Left lung (tissue), 10 donors: ENCODE measurements around the gene PACS2. TPM values are rescaled to one million over a fixed set of nuclear protein-coding genes. Genes with fewer than 3 reads are reported as not detected.

ENCODE experiments used
- ATAC-seq: fragments of 200-7000 bp; cut with Tn5 transposase; one replicate; pipeline ENCODE4 v1.9.1; 2020; ENCODE audit warnings: moderate library complexity
- DNase-seq, 4 donors: peaks; one replicate each; pipeline ENCODE4 v3.0.0-alpha.2; 2013 to 2020
- H3K27ac ChIP-seq, 2 donors: fragments of 200-600 bp; sonication (generic) in 1 of 2; one replicate each; pipeline versions ENCODE4 v1.5.0 to v1.8.0; 2020 to 2021
- H3K27me3 ChIP-seq, 2 donors: fragments of 200-600 bp; sonication (generic) in 1 of 2; one replicate each; pipeline versions ENCODE4 v1.5.0 to v1.8.0; 2020 to 2021
- H3K36me3 ChIP-seq, 2 donors: fragments of 200-600 bp; sonication (generic) in 1 of 2; one replicate each; pipeline versions ENCODE4 v1.5.0 to v1.8.0; 2020 to 2021
- H3K4me1 ChIP-seq, 2 donors: fragments of 200-600 bp; one replicate each; pipeline ENCODE4 v1.8.0; 2021
- H3K4me3 ChIP-seq, 2 donors: fragments of 200-600 bp; sonication (generic) in 1 of 2; one replicate each; pipeline versions ENCODE4 v1.5.0 to v1.8.0; 2020 to 2021; ENCODE audit warnings: mild to moderate bottlenecking in 1 of 2
- H3K9me3 ChIP-seq, 2 donors: fragments of 200-600 bp; sonication (generic) in 1 of 2; one replicate each; pipeline versions ENCODE4 v1.5.0 to v1.8.0; 2020 to 2021
- intact Hi-C, 2 donors: fragments of 100-400 bp; cut with DNase I; formaldehyde crosslinking; loops; one replicate each; pipeline versions ENCODE4 v1.11.2 to v1.14.2; 2022
- polyA plus RNA-seq, 6 donors: library from polyadenylated mRNA; unstranded; fragments of 120-200 nt; gene quantifications; one replicate each; pipeline ENCODE4 v1.2.1, GENCODE V29; 2013; ENCODE audit not compliant: insufficient read length in 6 of 6
- total RNA-seq, 2 donors: library from RNA; stranded (reverse); fragmentation: NEBNext Ultra II Directional; extraction: Animal tissue kit (Norgen Biotek cat#: 25700); gene quantifications; one replicate each; pipeline ENCODE4 v1.2.1, GENCODE V29; 2021
- TF ChIP-seq, protein P1 (sequence below), 2 donors: fragments of 200-600 bp; sonication (generic) in 1 of 2; IDR thresholded peaks; one replicate each; pipeline versions ENCODE4 v1.5.0 to v1.8.0; 2021; ENCODE audit warnings: antibody characterized with exemption in 2 of 2
- donor health status: DM: no; HTN: yes; CAD: no.
- donor health status: DM: no; HTN: no; CAD: no.

Gene PACS2
- total and polyA plus RNA-seq, 8 donors, result 64.6 to 99.3 (median 75.4) TPM

DNA sequence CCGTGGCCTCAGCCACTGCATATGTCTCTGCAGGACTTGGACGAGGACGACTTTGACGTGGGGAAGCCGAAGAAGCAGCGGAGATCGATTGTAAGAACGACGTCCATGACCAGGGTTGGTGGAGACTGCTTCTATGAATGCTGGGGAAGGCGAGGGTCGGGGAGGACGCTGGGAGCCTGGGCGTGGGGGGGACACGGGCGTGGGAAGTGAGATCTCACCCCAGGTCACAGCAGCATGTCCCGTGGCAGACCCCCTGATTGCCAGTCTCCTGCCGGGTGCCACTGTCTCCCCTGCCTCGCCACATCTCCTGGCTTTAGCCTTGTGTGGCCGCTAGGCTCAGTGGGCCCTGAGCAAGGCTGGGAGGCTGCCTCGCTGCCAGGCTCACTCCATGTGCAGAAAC, 53.9 kb downstream of the PACS2 start:
- intact Hi-C loops, result no loop called here
- Histone ChIP-seq H3K36me3 (peaks cover 0 to 32% of the 10 kb centered on the region in 2 donors), H3K27me3 (no peaks in the 10 kb centered on the region), H3K4me3 (no peak overlapping the region), H3K27ac (no peak overlapping the region), H3K9me3 (no peaks in the 10 kb centered on the region), H3K4me1 (no peaks in the 10 kb centered on the region)
- TF ChIP-seq, protein P1, sequence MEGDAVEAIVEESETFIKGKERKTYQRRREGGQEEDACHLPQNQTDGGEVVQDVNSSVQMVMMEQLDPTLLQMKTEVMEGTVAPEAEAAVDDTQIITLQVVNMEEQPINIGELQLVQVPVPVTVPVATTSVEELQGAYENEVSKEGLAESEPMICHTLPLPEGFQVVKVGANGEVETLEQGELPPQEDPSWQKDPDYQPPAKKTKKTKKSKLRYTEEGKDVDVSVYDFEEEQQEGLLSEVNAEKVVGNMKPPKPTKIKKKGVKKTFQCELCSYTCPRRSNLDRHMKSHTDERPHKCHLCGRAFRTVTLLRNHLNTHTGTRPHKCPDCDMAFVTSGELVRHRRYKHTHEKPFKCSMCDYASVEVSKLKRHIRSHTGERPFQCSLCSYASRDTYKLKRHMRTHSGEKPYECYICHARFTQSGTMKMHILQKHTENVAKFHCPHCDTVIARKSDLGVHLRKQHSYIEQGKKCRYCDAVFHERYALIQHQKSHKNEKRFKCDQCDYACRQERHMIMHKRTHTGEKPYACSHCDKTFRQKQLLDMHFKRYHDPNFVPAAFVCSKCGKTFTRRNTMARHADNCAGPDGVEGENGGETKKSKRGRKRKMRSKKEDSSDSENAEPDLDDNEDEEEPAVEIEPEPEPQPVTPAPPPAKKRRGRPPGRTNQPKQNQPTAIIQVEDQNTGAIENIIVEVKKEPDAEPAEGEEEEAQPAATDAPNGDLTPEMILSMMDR (IDR thresholded peaks at IDR 0.05), result no peak
- no peak for DNase-seq
- no peak for ATAC-seq

DNA sequence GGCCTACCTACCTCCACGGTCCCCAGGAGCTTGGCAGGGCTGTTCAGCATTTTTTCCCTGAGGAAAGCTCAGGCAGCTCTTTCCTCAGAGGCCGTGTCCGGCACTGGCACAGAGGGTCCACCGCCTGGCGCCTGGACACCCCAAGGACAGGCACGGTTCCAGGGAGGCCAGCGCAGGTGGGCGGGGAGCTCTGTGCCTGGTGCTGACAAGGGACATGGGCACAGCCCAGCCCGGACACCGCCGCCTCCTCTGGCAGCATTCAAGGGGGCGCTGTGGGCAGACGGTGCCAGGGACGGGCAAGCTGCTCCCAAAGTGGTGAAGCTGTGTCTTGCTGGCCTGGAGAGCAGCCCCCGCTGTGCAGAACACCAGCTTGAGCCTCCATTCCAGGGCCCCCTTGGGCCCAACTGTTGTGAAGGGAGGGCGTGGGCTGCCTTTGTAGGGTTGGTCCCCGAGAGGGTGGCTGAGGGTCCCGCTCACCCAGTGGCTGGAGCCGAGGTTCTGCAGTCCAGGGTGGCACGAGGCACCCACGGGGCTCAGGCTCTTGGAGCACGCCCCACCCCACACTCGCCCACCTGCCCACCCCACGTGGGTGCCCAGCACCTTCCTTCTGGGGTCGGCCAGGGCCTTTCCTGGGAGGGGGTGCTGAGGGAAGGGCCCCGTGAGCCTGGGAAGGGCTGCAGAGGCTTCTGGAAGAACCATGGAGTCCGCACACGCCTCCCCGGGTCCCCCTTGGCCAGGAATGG, 54.5 kb downstream of the PACS2 start:
- Histone ChIP-seq H3K4me1 (no peaks in the 10 kb centered on the region), H3K36me3 (peaks cover 0 to 32% of the 10 kb centered on the region in 2 donors), H3K9me3 (no peaks in the 10 kb centered on the region), H3K27me3 (no peaks in the 10 kb centered on the region), H3K4me3 (no peak overlapping the region), H3K27ac (no peak overlapping the region)
- TF ChIP-seq, protein P1 (IDR thresholded peaks at IDR 0.05), result no peak
- intact Hi-C loops, result no loop called here
- no peak for ATAC-seq
- DNase-seq, result peak in 1 of 4 donors; percentile 75

DNA sequence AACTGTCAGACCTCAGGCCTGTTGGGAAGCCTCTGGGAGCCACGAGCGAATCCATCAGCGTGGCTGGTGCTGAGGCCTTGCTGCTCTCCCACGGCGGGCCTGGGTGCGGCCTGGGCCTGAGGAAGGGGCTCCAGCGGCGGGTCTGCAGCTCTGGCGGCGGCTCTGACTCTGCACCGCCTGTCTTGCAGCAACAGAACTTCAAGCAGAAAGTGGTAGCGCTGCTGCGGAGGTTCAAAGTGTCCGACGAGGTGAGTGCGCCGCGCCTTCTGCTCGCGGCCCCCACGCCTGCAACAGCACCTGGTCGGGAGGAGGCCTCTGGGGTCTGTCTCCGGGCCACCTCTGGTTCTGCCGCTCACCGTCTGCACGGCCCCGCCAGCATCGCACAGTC, 55.1 kb downstream of the PACS2 start:
- TF ChIP-seq, protein P1 (IDR thresholded peaks at IDR 0.05), result no peak
- no peak overlapping the region for H3K4me3 ChIP-seq
- intact Hi-C loops, result loop anchor here in 1 of 2 donors (5.0 kb wide), 1 partner anchor 118 kb away; the partner anchor contains the start of gene CRIP1
- no peak overlapping the region for H3K27ac ChIP-seq
- no peaks in the 10 kb centered on the region for H3K27me3 ChIP-seq
- DNase-seq (peak in 1 of 4 donors; percentile 75), ATAC-seq (no peak)
- H3K4me1 ChIP-seq, result no peaks in the 10 kb centered on the region
- peaks cover 0 to 32% of the 10 kb centered on the region in 2 donors for H3K36me3 ChIP-seq
- no peaks in the 10 kb centered on the region for H3K9me3 ChIP-seq

DNA sequence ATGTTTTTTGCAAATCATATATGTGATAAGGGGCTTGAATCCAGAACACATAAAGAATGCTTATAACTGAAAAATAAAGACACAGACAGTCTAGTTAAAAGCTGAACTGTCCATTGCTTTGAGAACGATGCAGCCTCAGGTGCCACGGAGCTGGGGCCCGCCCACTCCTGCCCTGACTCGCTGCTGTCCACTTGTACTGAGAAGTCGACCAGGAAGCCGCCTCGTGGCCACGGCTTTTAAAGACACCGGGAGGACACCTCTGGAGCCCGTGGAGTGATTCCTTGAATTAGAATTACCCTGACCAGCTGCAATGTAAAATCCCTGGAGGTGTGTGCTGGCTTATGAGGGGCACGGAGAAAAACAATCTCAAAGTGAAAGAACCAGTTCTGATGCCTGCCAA, 59.8 kb downstream of the PACS2 start:
- H3K4me1 ChIP-seq, result peaks cover 0 to 14% of the 10 kb centered on the region in 2 donors
- DNase-seq (peak in 1 of 4 donors; percentile 79), ATAC-seq (peak; percentile 56)
- H3K27me3 ChIP-seq, result no peaks in the 10 kb centered on the region
- intact Hi-C loops, result loop anchor here in 1 of 2 donors (5.0 kb wide), 1 partner anchor 113 kb away; the partner anchor contains the start of gene CRIP1
- TF ChIP-seq, protein P1 (IDR thresholded peaks at IDR 0.05), result no peak
- no peak overlapping the region for H3K4me3 ChIP-seq
- no peaks in the 10 kb centered on the region for H3K9me3 ChIP-seq
- H3K36me3 ChIP-seq, result peaks cover 0 to 6% of the 10 kb centered on the region in 2 donors
- H3K27ac ChIP-seq, result no peak overlapping the region

GRCh38 chr14:105375635-105376057, 61.1 kb downstream of the PACS2 start:
- Histone ChIP-seq H3K27me3 (no peaks in the 10 kb centered on the region), H3K4me3 (no peak overlapping the region), H3K27ac (no peak overlapping the region), H3K9me3 (no peaks in the 10 kb centered on the region), H3K36me3 (peaks cover 0 to 11% of the 10 kb centered on the region in 2 donors), H3K4me1 (peaks cover 0 to 14% of the 10 kb centered on the region in 2 donors)
- TF ChIP-seq, protein P1 (IDR thresholded peaks at IDR 0.05), result no peak
- intact Hi-C loops, result no loop called here
- DNase-seq (no peak), ATAC-seq (peak; percentile 6)
